Urothelium cell line (cell line): ENCODE results near the gene KIAA1143.
A peak's percentile ranks its signal among the peaks of the same experiment; 100 is the strongest.

Experiments
- DNase-seq: peaks from one replicate; pipeline ENCODE4 v3.0.0; 2011; ENCODE audit warnings: low spot score, mixed read lengths
- FAIRE-seq: peaks from 2 replicates; lab custom pipeline; 2011; peaks lifted over from hg19 to GRCh38; lab: Jason Lieb, UNC

The KIAA1143 gene

GRCh38 chr3:44761424-44762169 is at the start of gene KIAA1143, which contains the start of gene KIF15:
Gene KIAA1143, minus strand, starts transcription at chr3:44761619. Its CDS starts 17 bp downstream, at chr3:44761602.
Gene KIF15, plus strand, starts transcription at chr3:44761794. Its CDS starts 72 bp downstream, at chr3:44761866.
- DNase-seq: peak; percentile 96
- peak; percentile 85 for FAIRE-seq

- DNase-seq: no peak
- FAIRE-seq: no peak
Measured at GRCh38 chr3:44805960-44806359, 44.5 kb upstream of the KIAA1143 start.

- DNase-seq (no peak), FAIRE-seq (no peak)
Measured at GRCh38 chr3:44803298-44803697, 41.9 kb upstream of the KIAA1143 start.

- no peak for DNase-seq
- no peak for FAIRE-seq
Measured at GRCh38 chr3:44802011-44802410, 40.6 kb upstream of the KIAA1143 start.

- FAIRE-seq: no peak
- no peak for DNase-seq
Measured at GRCh38 chr3:44795197-44795596, 33.8 kb upstream of the KIAA1143 start.

GRCh38 chr3:44782891-44783290 is 21.5 kb upstream of the KIAA1143 start:
- FAIRE-seq (no peak), DNase-seq (no peak)

- DNase-seq: no peak
- FAIRE-seq: no peak
Measured at GRCh38 chr3:44772099-44772442, 10.7 kb upstream of the KIAA1143 start.

- no peak for FAIRE-seq
- no peak for DNase-seq
Measured at GRCh38 chr3:44771424-44772098, 10.1 kb upstream of the KIAA1143 start.

GRCh38 chr3:44764248-44764647 is 2.8 kb upstream of the KIAA1143 start:
- FAIRE-seq (no peak), DNase-seq (no peak)

GRCh38 chr3:44762690-44763089 is 1.3 kb upstream of the KIAA1143 start:
- DNase-seq: no peak
- no peak for FAIRE-seq

GRCh38 chr3:44762170-44762677 is 805 bp upstream of the KIAA1143 start:
- DNase-seq (peak; percentile 10), FAIRE-seq (no peak)

GRCh38 chr3:44761101-44761423 is 357 bp downstream of the KIAA1143 start:
- FAIRE-seq: no peak
- no peak for DNase-seq

- DNase-seq (no peak), FAIRE-seq (no peak)
Measured at GRCh38 chr3:44734646-44735168, 26.7 kb downstream of the KIAA1143 start.

- FAIRE-seq (peak; percentile 55), DNase-seq (peak; percentile 96)
Measured at GRCh38 chr3:44729384-44729910, 32.0 kb downstream of the KIAA1143 start, which contains the start of gene ZNF501. Gene ZNF501, plus strand, starts transcription at chr3:44729635. Its CDS starts 4,787 bp downstream, at chr3:44734422.

GRCh38 chr3:44722103-44722401 is 39.4 kb downstream of the KIAA1143 start:
- FAIRE-seq (no peak), DNase-seq (no peak)

- no peak for FAIRE-seq
- DNase-seq: no peak
Measured at GRCh38 chr3:44721231-44722102, 40.0 kb downstream of the KIAA1143 start.

GRCh38 chr3:44712455-44713075 is 48.9 kb downstream of the KIAA1143 start, which contains the start of gene ZNF502:
Gene ZNF502, plus strand, starts transcription at chr3:44712660. Its CDS starts 7,602 bp downstream, at chr3:44720262.
- DNase-seq (peak; percentile 85), FAIRE-seq (peak; percentile 55)
